C4-2B (cell line): Measurements from ENCODE around the gene BID.

ENCODE experiments used
- H3K27ac ChIP-seq: fragments of 450-650 bp; 2 replicates; pipeline ENCODE4 v1.5.1; 2017
- ZFX ChIP-seq: fragments of 450-650 bp; IDR thresholded peaks from 2 replicates; pipeline ENCODE4 v1.6.1; 2017
- TF ChIP-seq, protein P1 (sequence below): fragments of 450-650 bp; conservative IDR thresholded peaks from 2 replicates; pipeline ENCODE4 v1.5.1; 2017; ENCODE audit warnings: mild to moderate bottlenecking

BID gene

DNA sequence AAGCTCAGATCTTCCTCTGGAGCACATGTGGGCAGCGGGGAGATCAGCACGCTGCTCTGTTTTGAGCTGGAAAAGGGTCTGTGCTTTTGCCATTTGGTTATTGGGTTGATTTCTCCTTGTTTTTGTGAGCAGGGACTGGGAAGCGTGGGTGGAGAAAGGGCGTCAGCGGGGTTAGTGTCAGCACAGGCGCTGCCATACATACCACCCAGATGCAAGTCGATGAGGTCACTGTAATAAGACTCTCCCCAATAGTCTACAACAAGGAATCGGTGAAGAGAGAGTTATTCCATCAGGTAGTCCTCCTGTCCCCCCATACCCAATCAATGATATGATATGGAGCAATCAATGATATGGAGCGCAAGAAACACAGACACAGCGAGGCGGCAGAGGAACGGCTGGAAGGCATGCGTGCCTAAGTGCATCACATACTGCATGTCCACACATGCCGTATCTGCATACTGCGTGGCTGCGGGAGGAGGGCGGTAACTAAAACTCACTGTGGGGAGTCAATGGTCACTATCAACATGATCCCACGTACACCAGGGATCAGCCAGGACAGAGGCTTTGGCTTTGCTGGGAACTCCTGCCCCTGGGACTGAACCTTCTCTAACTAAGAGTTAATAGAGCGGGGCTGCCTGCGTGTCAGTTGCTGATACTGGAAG lies 29.5 kb upstream of the BID start:
- TF ChIP-seq ZFX: no peak
- TF ChIP-seq, protein P1, sequence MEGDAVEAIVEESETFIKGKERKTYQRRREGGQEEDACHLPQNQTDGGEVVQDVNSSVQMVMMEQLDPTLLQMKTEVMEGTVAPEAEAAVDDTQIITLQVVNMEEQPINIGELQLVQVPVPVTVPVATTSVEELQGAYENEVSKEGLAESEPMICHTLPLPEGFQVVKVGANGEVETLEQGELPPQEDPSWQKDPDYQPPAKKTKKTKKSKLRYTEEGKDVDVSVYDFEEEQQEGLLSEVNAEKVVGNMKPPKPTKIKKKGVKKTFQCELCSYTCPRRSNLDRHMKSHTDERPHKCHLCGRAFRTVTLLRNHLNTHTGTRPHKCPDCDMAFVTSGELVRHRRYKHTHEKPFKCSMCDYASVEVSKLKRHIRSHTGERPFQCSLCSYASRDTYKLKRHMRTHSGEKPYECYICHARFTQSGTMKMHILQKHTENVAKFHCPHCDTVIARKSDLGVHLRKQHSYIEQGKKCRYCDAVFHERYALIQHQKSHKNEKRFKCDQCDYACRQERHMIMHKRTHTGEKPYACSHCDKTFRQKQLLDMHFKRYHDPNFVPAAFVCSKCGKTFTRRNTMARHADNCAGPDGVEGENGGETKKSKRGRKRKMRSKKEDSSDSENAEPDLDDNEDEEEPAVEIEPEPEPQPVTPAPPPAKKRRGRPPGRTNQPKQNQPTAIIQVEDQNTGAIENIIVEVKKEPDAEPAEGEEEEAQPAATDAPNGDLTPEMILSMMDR: no peak
- H3K27ac ChIP-seq: no peak overlapping the region

DNA sequence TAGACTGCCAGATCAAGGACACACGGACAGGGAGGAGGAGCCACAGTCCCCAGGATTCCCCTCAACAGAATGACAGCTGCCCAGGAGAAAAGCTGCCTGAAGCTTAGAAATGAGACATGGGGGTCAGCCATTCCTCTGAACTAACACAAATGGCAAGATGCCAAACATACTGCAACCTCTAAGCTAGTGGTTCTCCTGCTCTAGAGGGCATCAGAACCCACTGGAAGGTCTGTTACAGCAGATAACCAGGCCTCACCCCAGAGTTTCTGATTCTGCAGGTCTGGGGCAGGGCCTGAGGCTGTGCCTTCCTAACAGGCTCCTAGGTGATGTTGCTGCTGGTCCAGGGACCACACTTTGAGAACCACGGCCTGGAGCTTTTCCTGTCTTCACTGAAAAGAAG lies 28.6 kb upstream of the BID start:
- H3K27ac ChIP-seq: no peak overlapping the region
- TF ChIP-seq, protein P1: no peak
- TF ChIP-seq ZFX: no peak

DNA sequence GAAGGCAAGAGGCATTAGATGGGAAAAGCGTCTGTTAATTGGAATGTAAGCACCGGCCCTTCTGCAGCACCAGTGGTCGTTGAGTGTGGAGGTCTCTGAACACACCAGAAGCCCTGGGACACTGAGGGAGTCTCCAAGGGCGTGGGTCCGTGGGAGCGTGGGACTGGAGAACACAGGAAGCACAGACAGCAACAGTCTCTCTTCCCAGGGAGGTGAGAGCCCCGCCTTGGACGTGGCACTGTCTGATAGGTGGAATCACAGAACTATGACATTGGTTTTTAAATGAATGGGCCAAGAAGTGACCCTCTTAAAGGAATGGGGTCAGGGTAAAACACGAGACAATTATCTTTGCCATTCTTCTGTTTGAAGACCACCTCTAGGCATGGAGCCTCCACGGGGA lies 28.1 kb upstream of the BID start:
- no peak for TF ChIP-seq ZFX
- TF ChIP-seq, protein P1: no peak
- H3K27ac ChIP-seq: no peak overlapping the region

DNA sequence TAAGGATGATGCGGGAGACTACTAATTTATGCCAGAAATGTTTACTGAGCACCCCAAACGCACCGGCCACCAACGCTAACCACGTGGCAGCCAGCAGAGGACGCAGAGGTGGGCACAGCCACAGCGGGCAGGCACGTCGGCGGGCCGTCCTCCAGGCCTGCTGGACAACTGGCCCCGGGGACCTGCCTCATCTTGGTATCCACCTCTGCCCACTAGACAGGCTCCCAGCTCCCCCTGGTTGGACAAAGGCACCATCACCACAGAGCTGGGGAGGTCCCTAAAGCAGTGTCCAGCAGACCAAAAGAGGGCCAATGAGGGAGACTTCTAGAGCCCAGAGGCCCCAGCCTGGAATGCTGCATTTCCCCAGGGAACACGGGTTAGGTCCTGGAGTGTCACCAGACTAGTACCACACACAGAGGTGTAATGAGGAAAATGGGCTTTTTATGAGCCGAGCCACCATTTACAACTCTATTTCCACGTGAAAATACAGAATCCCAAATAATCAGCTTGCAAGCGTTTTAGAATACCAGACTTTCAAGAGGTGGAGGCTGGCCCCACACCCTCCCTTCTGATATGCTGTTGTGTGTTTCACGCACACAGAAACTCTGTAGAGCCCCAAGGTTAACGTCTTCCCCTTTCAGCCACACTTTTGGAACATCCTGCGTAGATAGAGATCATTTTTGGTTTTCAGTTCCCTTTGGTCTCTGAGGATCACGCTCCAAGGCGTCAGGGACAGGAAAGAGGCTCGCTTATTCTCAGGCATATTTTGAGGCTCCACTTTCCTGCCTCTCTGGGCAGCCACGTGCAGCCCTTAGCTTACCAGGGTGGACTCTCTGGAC lies 23.7 kb upstream of the BID start:
- TF ChIP-seq, protein P1: no peak
- no peak for TF ChIP-seq ZFX
- H3K27ac ChIP-seq: no peak overlapping the region

DNA sequence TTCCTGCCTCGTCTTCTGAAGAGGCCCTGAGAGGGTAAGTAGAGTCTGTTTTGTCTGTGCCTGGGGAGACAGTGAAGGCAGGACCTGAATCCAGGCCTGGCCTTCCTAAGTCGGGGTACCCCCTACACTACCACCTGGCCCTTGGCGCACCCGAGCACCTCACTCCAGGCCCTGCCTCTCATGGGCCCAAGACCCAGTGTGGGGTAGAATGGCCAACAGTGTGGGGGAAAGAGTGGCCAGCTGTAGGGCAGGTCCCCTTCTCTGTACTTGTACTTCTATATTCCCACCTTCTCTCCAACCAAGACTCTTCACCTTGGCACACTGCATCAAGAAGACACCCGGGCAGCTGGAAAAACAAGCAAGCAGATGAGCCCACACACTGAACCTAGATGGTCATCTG lies 22.4 kb upstream of the BID start:
- TF ChIP-seq, protein P1: no peak
- TF ChIP-seq ZFX: no peak
- no peak overlapping the region for H3K27ac ChIP-seq

DNA sequence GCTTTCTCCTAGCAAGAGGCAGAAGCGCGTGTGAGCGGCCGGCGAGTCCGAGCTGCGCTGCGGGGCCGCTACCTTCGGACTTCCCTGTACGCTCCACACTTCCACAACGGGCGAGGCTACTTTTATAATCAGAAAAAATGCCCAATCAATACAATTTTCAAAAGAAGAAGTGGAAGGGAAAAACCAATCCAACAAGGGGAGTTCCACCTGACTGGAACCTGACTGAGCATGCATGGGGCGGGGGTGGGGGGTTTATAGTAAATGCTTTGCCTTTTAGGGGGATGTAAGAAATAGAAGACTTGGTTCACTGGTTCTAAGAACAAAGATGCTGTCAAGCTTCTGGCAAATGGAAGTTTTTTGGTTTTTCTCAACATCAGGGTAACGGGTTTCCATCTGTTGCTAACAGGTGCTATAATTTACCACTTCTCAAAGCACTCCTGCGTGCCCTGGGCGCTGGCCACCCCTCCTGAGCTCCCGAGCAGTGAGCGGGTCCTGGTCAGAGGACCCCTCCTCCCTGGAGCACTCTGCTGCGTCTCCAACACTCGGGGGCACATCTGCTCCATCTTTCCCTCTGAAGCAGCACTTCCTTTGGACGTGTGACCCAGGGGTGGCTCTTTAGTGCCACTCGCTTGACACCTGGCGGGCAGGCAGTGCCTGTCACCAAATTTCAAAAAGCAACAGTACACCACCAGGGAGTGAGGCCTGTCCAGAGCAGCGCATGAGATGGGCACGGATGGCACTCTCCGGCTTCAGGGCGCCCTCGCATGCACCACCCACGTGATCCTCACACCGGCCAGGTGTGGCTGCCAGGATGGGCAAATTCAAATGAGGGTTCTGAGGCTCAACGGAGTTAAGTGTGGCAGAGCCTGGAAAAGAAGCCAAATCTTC lies 21.6 kb upstream of the BID start:
- H3K27ac ChIP-seq: no peak overlapping the region

More for the DNA sequence above, 21.6 kb upstream of the BID start:
- TF ChIP-seq, protein P1: no peak
- no peak for TF ChIP-seq ZFX
